SKM-1 treated with dmso at 0.1 percent for 144 hours (cell line): ENCODE measurements around the gene PRKAG2.
"Not testable (repeated sequence)": the region's sequence is repeated elsewhere in the genome, so short reads cannot be mapped to it uniquely, and the experiment has no call there.

Experiments used
- DNase-seq: peaks from one replicate; lab custom pipeline; 2025; ENCODE audit not compliant: unreplicated experiment; lab: John Stamatoyannopoulos, UW

PRKAG2 gene

GRCh38 chr7:151790830-151791620 is 85.9 kb downstream of the PRKAG2 start:
- no peak for DNase-seq

- no peak for DNase-seq
These were observed 86.7 kb downstream of the PRKAG2 start for GRCh38 chr7:151790095-151790829.

DNA sequence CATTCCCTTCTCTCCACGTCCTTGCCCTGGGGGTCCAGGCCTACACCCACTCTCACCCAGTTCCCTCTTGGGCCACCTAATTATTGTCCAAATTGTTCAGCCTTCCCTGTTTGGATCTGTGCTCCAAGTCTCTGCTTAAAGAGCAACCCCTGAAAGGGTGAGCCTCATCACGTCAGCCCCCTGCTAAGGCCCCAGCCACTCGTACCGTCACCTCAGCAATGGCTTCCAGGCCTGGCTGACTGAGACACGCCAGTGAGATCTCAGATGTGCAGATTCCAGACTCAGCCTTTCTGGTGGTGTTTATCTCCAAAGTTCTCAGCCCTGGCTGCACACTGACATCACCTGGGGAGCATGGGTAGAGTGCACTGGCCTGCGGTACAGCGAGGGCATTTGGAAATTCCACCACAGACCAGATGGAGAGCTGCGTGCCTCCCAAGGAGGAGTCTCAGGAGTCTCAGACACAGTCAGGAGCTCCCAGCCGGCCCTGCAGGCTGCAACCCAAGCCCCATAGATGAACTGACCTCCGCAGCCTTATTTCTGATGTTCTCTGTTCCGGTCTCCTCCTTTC is 87.5 kb downstream of the PRKAG2 start:
- DNase-seq: no peak

DNA sequence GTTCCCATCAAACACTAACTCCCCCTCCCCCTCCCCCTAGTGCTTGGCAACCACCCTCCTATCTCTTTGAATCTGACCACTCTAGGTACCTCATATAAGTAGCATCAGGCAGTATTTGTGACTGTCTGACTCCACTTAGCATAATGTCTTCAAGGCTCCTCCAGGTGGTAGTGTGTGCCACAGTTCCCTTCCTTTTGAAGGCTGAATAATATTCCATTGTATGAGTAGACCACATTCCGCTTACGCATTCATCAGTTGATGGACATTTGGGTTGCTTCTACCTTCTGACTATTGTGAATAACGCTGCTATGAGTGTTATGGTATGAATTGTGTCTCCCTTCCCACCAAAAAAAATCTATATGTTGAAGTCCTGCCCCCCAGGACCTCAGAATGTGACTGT is 89.6 kb downstream of the PRKAG2 start:
- DNase-seq: no peak

GRCh38 chr7:151786936-151787335 is 90.0 kb downstream of the PRKAG2 start:
- DNase-seq: no peak

DNA sequence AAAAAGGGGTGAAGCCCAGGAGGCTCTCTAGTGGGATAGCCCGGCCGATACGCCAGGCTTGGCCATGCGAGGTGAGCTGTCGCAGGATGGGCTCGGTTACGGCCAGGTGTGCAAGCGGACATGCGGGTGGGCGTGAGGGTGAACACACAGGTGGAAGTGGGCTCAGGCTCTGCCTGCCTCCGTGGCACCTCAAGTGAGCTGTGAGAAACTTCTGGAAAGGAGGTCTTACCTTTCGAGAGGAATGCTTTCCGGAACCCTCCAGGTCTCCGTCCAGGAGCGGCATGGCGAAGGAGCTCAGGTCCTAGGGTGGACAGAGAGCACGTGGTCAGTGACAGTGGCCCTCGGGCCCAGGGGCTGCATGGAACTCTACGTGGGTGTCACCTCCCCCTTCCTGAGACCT is 90.7 kb downstream of the PRKAG2 start:
- no peak for DNase-seq

- DNase-seq: no peak
These were observed 91.3 kb downstream of the PRKAG2 start for GRCh38 chr7:151785681-151785965.

DNA sequence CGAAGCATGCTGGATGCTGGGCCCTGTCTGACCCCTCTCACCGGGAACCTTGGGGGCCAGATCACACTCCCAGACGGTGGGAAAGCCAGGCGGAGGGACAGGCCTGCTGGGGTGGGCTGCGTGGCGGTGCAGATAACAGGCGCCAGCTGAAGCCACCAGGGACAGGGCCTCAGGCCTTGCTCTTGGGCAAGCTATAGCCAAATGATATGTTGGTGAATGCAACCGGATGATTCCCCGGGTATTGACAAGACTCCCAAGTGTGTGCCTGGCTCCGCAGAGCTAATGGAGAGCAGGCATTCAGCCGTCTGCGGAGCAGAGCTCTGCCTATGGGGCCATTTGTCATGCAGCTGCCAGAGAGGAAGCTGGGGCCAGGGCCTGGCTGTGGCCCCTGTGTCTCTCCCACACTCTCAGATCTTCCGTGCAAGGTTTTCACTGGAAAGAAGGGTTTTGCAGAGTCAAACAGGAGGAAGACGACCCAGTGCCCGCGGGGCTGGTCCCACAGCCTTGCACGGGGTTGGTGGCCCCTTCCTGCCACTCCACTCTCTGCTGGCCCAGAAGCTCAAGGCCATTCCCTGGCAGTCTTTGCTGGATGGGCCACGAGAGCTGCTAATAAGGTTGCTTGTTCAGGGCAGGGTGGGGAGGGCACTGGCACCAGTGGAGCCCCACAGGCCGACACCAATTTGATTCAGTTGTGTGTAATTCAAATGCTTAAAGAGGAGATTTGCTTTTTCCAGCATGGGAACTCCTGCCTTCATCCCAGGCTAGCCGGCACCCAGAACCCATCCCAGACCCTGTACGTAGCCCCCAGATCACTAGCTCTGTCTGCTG is 91.8 kb downstream of the PRKAG2 start:
- no peak for DNase-seq

DNA sequence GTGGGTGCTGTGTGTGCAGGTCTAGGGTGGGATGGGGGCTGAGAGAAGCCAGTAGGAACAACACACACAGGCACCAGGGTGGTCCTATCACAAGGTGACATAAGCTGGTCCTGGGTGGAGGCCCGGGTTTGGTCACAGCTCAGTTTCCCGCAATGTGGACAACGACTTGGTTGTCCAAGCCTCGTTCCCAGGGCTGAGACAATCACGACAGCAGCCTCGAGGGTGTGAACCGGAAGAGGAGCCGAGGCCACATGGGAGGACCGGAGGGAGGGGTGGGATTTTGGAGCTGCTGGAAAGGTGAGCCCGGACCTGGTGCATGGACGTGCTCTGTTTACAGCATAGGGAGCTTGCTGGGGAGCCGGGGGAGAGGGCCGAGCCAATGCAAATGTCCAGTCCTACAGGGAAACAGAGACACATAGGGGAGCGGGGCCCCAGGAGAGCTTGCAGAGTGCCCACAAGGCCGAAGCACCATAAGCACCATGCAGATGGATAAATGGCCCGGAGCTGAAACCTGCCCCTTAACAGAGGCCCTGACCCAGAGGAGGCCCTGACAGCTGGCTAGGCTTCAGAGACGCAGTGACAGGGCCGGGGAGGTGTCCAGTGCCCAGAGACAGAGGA is 92.8 kb downstream of the PRKAG2 start:
- no peak for DNase-seq

DNA sequence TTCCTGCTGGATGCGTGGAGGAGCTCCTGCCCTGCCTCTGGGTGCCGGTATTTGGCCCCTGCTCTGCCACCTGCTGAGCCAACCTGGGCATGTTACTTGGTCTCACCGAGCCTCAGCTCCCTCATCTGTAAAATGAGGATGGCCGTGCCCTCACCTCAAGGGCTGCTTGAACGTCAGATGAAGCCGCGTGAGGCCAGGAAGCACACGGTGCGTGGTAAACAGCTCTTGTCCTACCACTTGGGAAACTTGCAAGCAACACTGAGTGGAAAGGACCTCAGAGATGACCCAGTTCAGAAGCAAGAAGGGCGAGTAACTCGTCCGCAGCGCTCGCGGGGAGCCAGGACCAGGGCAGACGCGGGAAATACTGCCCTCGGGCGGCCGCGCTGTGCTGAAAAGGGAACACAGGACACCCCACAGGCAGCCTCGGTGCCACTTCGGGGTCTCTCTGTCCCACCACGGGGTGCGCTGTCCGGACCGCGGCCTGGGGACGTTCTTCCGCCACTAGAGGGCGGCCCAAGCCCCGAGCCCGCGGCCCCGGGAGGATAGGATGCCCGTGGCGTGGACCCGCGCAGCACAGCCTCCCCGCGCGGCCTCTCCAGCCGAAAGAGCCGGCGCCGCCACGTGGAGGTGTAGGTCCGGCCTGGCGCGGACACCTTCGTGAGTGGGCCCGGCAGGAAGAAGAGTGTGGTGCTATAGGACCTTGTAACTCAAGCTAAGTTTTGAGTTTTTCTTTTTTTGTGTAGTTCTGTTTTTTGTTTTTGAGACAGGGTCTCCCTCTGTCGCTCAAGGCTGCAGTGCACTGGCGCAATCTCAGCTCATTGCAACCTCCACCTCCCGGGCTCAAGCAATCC is 94.1 kb downstream of the PRKAG2 start:
- no peak for DNase-seq

DNA sequence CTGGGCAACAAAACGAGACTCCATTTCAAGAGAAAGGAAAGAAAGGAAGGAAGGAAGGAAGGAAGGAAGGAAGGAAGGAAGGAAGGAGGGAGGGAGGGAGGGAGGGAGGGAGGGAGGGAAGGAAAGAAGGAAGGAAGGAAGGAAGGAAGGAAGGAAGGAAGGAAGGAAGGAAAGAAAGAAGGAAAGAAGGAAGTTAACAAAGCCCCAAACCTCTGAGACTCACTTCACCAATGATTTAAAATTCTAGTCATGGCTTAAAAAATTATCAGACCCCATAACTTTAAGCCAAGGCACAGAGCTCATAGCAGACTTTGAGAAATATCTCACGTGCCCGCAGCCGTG is 94.7 kb downstream of the PRKAG2 start:
- DNase-seq: not testable (repeated sequence)

DNA sequence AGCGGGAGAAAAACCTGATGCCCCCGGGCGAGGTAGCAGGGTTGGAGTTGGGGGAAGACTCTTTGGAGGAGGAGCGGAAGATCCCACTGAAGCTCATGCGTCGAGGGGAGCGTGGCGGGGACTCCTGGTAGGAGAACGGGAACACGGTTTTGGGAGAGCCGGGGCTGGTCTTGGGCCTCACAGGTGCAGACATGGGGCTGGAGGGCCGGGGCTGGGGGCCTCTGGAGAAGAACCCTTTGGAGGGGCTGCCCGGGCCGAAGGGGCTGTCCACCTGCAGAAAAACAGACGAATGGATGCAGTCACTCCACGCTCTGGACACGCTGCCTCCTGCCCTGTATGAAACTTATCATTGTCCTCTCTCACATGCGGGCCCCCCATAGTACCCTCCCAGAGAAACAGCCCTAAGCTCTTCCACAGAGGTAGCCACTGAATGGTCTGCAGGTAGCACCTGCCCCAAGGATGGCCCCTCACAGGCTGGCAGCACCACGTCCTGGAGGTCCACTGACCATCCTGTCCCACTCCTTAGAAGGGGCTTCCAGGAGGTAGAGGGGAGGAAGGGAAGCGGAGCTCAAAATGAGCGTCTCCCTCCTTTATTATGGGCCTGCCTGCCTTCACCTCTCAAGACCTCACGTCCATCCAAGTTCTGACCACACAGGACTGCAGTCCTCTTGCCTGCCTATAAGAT is 95.6 kb downstream of the PRKAG2 start:
- DNase-seq: no peak

DNA sequence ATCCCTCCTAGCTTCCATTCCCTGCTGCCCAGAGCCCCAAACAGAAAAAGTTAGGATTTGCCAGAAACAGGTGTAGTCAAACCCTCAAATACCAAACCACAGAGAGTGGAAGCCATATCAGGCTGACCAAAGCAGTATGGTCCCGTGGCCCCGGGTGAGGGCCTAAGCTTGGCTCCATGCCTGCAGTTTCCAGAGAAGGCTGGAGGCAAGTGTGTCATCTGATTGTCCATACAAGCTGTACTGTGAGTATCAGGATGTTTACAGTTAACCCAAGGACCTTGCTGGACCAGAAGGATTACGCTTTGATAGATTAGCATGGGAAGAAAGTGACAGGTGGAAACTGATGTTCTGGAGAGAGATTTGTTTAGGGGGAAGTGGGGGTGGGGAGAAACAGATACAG is 96.3 kb downstream of the PRKAG2 start:
- DNase-seq: no peak

DNA sequence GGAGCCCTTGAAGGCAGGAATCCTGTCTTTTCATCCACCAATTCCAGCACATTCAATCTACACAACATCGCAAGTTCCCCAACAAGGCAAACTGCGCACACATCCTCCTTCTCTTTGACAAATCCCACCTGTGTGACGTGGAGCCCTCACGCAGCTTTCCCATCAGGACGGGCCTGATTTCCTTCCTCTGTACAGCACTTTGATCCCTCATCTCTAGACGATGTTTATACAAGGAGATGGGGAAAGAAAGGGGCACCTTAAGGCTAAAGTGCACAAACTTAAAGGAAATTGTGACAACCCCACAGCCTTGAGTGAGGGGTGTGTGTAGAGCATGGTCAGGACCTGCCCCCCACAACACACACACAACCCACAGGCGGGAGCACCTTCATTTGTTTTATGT is 97.2 kb downstream of the PRKAG2 start:
- no peak for DNase-seq

GRCh38 chr7:151779255-151779654 is 97.7 kb downstream of the PRKAG2 start:
- DNase-seq: no peak

DNA sequence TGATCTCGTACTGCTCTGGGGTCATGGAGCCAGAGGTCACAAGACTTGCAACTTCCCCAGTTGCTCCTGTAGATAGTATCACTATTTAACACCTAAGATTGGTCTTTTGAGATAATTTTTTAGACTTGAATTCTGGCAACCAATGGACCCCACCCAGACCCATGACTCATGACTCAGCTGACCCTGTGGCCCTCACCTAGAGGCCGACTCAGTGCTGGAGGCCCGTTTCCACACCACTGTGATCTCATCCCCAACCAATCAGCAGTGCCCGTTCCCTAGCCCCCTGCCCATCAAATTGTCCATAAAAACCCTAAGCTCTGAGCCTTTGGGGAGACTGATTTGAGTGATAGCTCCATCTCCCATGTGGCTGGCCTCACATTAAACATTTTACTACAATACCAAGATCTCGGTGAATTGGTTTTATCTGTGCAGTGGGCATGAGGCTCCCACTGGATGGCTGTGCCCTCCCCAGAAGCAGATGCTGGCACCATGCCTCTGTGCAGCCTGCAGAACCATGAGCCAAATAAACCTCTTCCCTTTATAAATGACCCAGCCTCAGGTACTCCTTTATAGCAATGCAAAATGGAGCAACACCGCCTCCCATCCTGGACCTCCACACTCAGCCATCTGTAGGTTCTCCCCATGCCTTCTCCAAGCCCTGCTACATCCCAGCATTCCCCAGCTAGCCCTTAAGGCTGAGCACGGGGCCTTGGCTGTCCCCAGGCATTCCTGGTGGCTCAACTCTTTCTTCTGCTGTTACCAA is 98.8 kb downstream of the PRKAG2 start:
- DNase-seq: no peak

- DNase-seq: no peak
These were observed 99.4 kb downstream of the PRKAG2 start for GRCh38 chr7:151777495-151777880.

DNA sequence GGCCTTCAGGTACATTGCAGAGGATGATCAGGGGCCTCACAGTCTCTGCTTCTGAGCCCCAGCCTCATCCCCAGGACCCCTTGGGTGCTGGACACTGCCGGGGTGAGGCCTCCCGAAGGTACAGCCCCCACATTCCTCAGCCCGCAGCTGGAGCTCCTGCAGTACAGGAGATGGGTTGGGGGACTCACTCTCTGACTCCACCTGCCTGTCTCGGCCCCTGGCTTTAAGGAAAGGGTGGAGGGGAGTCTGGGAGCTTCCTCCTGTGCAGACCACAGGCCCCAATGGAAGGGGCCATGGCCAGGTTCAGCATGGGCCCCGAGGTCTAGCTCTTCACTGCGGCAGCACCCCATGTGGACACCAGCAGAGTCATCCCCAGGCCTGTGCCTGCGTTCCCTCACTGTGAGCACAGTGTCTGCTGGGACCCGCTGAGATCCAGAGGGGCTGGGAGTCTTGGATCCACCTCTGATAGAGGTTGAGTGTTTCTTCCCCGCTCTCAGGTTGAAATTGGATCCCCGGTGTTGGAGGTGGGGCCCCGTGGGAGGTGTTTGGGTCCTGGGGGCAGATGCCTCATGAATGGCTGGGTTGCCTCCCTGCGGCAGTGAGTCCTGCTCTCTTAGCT is 99.9 kb downstream of the PRKAG2 start:
- DNase-seq: no peak

- DNase-seq: no peak
These were observed 100.5 kb downstream of the PRKAG2 start for GRCh38 chr7:151776446-151776845.
